ENCODE measurements around the gene CALML4.

Gene CALML4

GRCh38 chr15:68148039-68148438, 57.1 kb downstream of the CALML4 start:
- Histone ChIP-seq H3K79me2 (ENCODE audit: insufficient read depth, low read depth) (no peaks in the 10 kb centered on the region), H4K20me1 (ENCODE audit: insufficient read depth) (0 out of 2 replicates have a peak, but pooled peaks cover 3% of the 10 kb centered on the region), H3K4me2 (no peak overlapping the region), H3K27ac (no peak overlapping the region), H3K27me3 (ENCODE audit: insufficient read depth, low read depth) (no peaks in the 10 kb centered on the region), H2AFZ (ENCODE audit: low read depth) (no peak overlapping the region), H3K36me3 (ENCODE audit: insufficient read depth) (0 out of 2 replicates have a peak, but pooled peaks cover 4% of the 10 kb centered on the region), H3K4me1 (ENCODE audit: low read depth, poor library complexity, severe bottlenecking) (peaks cover 28% of the 10 kb centered on the region), H3K9ac (no peak overlapping the region), H3K4me3 (IDR thresholded peaks at IDR 0.05; ENCODE audit: insufficient read depth, low read depth, low read length) (no peak overlapping the region)
- TF ChIP-seq, protein P1, sequence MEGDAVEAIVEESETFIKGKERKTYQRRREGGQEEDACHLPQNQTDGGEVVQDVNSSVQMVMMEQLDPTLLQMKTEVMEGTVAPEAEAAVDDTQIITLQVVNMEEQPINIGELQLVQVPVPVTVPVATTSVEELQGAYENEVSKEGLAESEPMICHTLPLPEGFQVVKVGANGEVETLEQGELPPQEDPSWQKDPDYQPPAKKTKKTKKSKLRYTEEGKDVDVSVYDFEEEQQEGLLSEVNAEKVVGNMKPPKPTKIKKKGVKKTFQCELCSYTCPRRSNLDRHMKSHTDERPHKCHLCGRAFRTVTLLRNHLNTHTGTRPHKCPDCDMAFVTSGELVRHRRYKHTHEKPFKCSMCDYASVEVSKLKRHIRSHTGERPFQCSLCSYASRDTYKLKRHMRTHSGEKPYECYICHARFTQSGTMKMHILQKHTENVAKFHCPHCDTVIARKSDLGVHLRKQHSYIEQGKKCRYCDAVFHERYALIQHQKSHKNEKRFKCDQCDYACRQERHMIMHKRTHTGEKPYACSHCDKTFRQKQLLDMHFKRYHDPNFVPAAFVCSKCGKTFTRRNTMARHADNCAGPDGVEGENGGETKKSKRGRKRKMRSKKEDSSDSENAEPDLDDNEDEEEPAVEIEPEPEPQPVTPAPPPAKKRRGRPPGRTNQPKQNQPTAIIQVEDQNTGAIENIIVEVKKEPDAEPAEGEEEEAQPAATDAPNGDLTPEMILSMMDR (conservative IDR thresholded peaks at IDR 0.05; ENCODE audit: low read depth, low read length), result no peak

GRCh38 chr15:68145706-68146105, 59.4 kb downstream of the CALML4 start:
- H3K4me3 ChIP-seq (IDR thresholded peaks at IDR 0.05; ENCODE audit: insufficient read depth, low read depth, low read length), result no peak overlapping the region
- H3K79me2 ChIP-seq (ENCODE audit: insufficient read depth, low read depth), result no peaks in the 10 kb centered on the region
- H3K27me3 ChIP-seq (ENCODE audit: insufficient read depth, low read depth), result no peaks in the 10 kb centered on the region
- no peak overlapping the region for H3K4me2 ChIP-seq
- H3K27ac ChIP-seq, result no peak overlapping the region
- H3K36me3 ChIP-seq (ENCODE audit: insufficient read depth), result 0 out of 2 replicates have a peak, but pooled peaks cover 4% of the 10 kb centered on the region
- no peak overlapping the region for H3K9ac ChIP-seq
- no peak overlapping the region for H2AFZ ChIP-seq (ENCODE audit: low read depth)
- 0 out of 2 replicates have a peak, but pooled peaks cover 3% of the 10 kb centered on the region for H4K20me1 ChIP-seq (ENCODE audit: insufficient read depth)
- TF ChIP-seq, protein P1 (conservative IDR thresholded peaks at IDR 0.05; ENCODE audit: low read depth, low read length), result no peak
- peaks cover 23% of the 10 kb centered on the region for H3K4me1 ChIP-seq (ENCODE audit: low read depth, poor library complexity, severe bottlenecking)

GRCh38 chr15:68143785-68144184, 61.3 kb downstream of the CALML4 start:
- TF ChIP-seq, protein P1 (conservative IDR thresholded peaks at IDR 0.05; ENCODE audit: low read depth, low read length), result no peak
- H3K36me3 ChIP-seq (ENCODE audit: insufficient read depth), result 0 out of 2 replicates have a peak, but pooled peaks cover 4% of the 10 kb centered on the region
- no peak overlapping the region for H3K9ac ChIP-seq
- no peak overlapping the region for H3K27ac ChIP-seq
- H3K79me2 ChIP-seq (ENCODE audit: insufficient read depth, low read depth), result no peaks in the 10 kb centered on the region; the same call in 1 of the 2 replicates
- H3K4me3 ChIP-seq (IDR thresholded peaks at IDR 0.05; ENCODE audit: insufficient read depth, low read depth, low read length), result no peak overlapping the region
- no peaks in the 10 kb centered on the region for H3K27me3 ChIP-seq (ENCODE audit: insufficient read depth, low read depth)
- H4K20me1 ChIP-seq (ENCODE audit: insufficient read depth), result 0 out of 2 replicates have a peak, but pooled peaks cover 3% of the 10 kb centered on the region
- H2AFZ ChIP-seq (ENCODE audit: low read depth), result no peak overlapping the region
- H3K4me2 ChIP-seq, result no peak overlapping the region
- peaks cover 17% of the 10 kb centered on the region for H3K4me1 ChIP-seq (ENCODE audit: low read depth, poor library complexity, severe bottlenecking)

DNA sequence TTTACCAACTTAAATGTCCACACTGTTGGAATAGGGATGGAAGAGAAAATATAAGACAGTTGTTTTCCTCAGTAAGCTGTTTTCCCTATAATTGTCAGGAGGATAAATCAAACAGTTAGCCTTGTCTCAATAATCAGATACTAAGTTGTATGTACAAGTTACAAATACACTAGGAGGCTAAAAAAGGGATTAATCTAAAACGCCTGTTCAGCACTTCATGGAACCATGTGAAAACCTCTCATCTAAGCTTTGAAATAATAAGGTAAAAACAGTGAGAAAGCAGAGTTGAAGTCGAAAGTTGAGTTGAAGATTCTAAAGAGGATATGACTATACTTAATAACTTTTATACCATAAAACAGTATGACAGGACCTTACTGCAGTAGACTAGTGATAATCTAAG, 62.0 kb downstream of the CALML4 start:
- Histone ChIP-seq H3K27ac (no peak overlapping the region), H3K79me2 (ENCODE audit: insufficient read depth, low read depth) (no peaks in the 10 kb centered on the region; the same call in 1 of the 2 replicates), H3K27me3 (ENCODE audit: insufficient read depth, low read depth) (no peaks in the 10 kb centered on the region), H3K4me2 (no peak overlapping the region), H2AFZ (ENCODE audit: low read depth) (no peak overlapping the region), H3K4me3 (IDR thresholded peaks at IDR 0.05; ENCODE audit: insufficient read depth, low read depth, low read length) (no peak overlapping the region), H3K4me1 (ENCODE audit: low read depth, poor library complexity, severe bottlenecking) (peaks cover 12% of the 10 kb centered on the region), H4K20me1 (ENCODE audit: insufficient read depth) (no peaks in the 10 kb centered on the region), H3K9ac (no peak overlapping the region), H3K36me3 (ENCODE audit: insufficient read depth) (0 out of 2 replicates have a peak, but pooled peaks cover 4% of the 10 kb centered on the region)
- TF ChIP-seq, protein P1 (conservative IDR thresholded peaks at IDR 0.05; ENCODE audit: low read depth, low read length), result no peak

Measured in KMS-11 (cell line).